Trophoblast cell (in vitro differentiated cells and primary cell): ENCODE results near the gene UCHL3.

Experiments used
- DNase-seq, 2 donors: peaks; one replicate each; pipeline ENCODE4 v3.0.0-alpha.2; 2016
- H2AFZ ChIP-seq: 2 replicates; pipeline ENCODE4 v1.6.1; 2013; ENCODE audit warnings: low read length, moderate library complexity, mild to moderate bottlenecking; ENCODE audit not compliant: insufficient read depth, poor library complexity
- H2AK5ac ChIP-seq: 2 replicates; pipeline ENCODE4 v1.6.1; 2013; ENCODE audit warnings: mild to moderate bottlenecking, low read length
- H2BK120ac ChIP-seq: 2 replicates; pipeline ENCODE4 v1.6.1; 2013; ENCODE audit warnings: low read length, mild to moderate bottlenecking, moderate library complexity; ENCODE audit not compliant: insufficient read depth, poor library complexity
- H2BK12ac ChIP-seq: 2 replicates; pipeline ENCODE4 v1.6.1; 2013; ENCODE audit warnings: mild to moderate bottlenecking, low read length, moderate library complexity
- H2BK5ac ChIP-seq: 2 replicates; pipeline ENCODE4 v1.6.1; 2013; ENCODE audit warnings: low read length, low read depth, moderate library complexity, mild to moderate bottlenecking; ENCODE audit not compliant: poor library complexity
- H3K14ac ChIP-seq: 2 replicates; pipeline ENCODE4 v1.6.1; 2013; ENCODE audit warnings: mild to moderate bottlenecking, low read length
- H3K18ac ChIP-seq: 2 replicates; pipeline ENCODE4 v1.6.1; 2013; ENCODE audit warnings: mild to moderate bottlenecking, low read length
- H3K23ac ChIP-seq: 2 replicates; pipeline ENCODE4 v1.6.1; 2013; ENCODE audit warnings: low read length
- H3K27ac ChIP-seq: 2 replicates; pipeline ENCODE4 v1.5.1; 2013; ENCODE audit warnings: low read depth, mild to moderate bottlenecking, inconsistent platforms, low read length, moderate library complexity
- H3K27me3 ChIP-seq: 2 replicates; pipeline ENCODE4 v1.6.1; 2013; ENCODE audit warnings: inconsistent platforms, mild to moderate bottlenecking, low read length, moderate library complexity; ENCODE audit not compliant: insufficient read depth
- H3K36me3 ChIP-seq, 2 experiments: 1 replicate in 1 of 2; 2 replicates in 1 of 2; pipeline ENCODE4 v1.6.1; 2013; ENCODE audit warnings: low read length in 2 of 2, mild to moderate bottlenecking in 2 of 2, moderate library complexity in 1 of 2; ENCODE audit not compliant: insufficient read depth in 2 of 2, control insufficient read depth in 1 of 2
- H3K4ac ChIP-seq: 2 replicates; pipeline ENCODE4 v1.6.1; 2013; ENCODE audit warnings: low read depth, mild to moderate bottlenecking, low read length, moderate library complexity
- H3K4me1 ChIP-seq, 2 experiments: 1 replicate in 1 of 2; 2 replicates in 1 of 2; pipeline ENCODE4 v1.6.1; 2013; ENCODE audit warnings: low read length in 2 of 2, mild to moderate bottlenecking in 2 of 2, moderate library complexity in 1 of 2; ENCODE audit not compliant: insufficient read depth in 2 of 2, control insufficient read depth in 1 of 2
- H3K4me2 ChIP-seq: 2 replicates; pipeline ENCODE4 v1.6.1; 2013; ENCODE audit warnings: inconsistent platforms, mild to moderate bottlenecking, low read length, moderate library complexity
- H3K4me3 ChIP-seq: 2 replicates; pipeline ENCODE4 v1.5.1; 2013; ENCODE audit warnings: mild to moderate bottlenecking, low read depth, low read length, inconsistent platforms
- H3K79me1 ChIP-seq: one replicate; pipeline ENCODE4 v1.6.1; 2013; ENCODE audit warnings: low read length
- H3K79me2 ChIP-seq: 2 replicates; pipeline ENCODE4 v1.6.1; 2013; ENCODE audit warnings: low read length, mild to moderate bottlenecking; ENCODE audit not compliant: control insufficient read depth, insufficient read depth, poor library complexity
- H3K9ac ChIP-seq: 2 replicates; pipeline ENCODE4 v1.6.1; 2013; ENCODE audit warnings: mild to moderate bottlenecking, low read length
- H3K9me3 ChIP-seq: 2 replicates; pipeline ENCODE4 v1.6.1; 2013; ENCODE audit warnings: low read depth, mild to moderate bottlenecking, control low read depth, inconsistent platforms, low read length; ENCODE audit not compliant: insufficient read depth
- H4K12ac ChIP-seq: 2 replicates; pipeline ENCODE4 v1.6.1; 2013; ENCODE audit warnings: low read depth, mild to moderate bottlenecking, low read length, moderate library complexity
- H4K8ac ChIP-seq: 2 replicates; pipeline ENCODE4 v1.6.1; 2013; ENCODE audit warnings: low read depth, mild to moderate bottlenecking, low read length, moderate library complexity
- H4K91ac ChIP-seq: one replicate; pipeline ENCODE4 v1.6.1; 2013; ENCODE audit warnings: low read depth, mild to moderate bottlenecking, low read length, moderate library complexity
- WGBS: extraction: QIAGEN DNeasy Blood & Tissue Kit; methylation state at CpG from one replicate; pipeline ENCODE4 v1.1.7; 2013; ENCODE audit warnings: missing lambda C conversion rate; ENCODE audit not compliant: insufficient read length, insufficient coverage; ENCODE audit errors: extremely low coverage; 5-methylcytosine and 5-hydroxymethylcytosine counted together

The UCHL3 gene

DNA sequence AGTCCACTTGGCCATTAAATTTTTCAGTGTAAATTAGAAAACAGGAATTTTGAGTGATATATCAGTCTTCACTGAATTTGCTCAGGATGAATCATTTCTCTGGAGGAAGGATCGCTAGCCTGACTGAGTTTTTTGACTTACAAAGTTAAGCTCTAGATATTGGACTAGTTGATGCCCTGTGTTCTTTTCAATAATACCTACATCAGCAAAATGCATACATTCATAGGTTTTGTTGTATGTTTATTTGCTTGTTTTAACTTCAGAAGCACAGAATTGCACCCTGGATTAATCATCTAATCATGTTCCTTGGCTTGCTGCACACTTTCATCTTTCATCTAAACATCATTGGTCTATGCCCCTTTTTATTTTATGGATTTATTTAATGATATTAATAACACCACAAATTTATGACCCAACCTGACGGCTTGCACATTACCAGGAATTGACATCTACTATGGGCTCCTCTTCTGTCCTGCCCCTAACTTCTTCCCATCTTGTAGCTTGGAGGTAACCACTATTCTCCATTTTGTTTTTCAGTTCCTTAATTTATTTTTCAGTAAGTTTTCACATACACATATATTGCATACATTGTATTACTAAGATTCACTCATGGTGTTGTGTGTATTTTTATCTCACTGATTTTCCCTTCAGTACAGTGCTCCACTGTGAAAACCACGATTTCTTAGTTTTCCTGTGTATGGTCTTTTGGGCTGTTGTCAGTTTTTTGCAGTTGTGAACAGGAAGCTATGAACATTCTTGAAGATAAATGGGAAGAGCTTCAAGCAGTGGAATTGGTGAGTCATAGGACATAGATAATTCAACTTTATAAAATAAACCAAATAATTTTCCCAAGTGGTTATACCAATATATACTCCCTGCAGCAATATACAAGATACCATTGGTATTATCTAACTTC is 35.3 kb upstream of the UCHL3 start:
- Histone ChIP-seq H3K36me3 (no peaks in the 10 kb centered on the region), H2BK120ac (no peak overlapping the region), H3K9me3 (peaks cover 2% of the 10 kb centered on the region), H4K91ac (no peak overlapping the region), H3K79me2 (no peaks in the 10 kb centered on the region), H3K27ac (no peak overlapping the region), H3K14ac (no peak overlapping the region), H4K8ac (no peak overlapping the region), H3K4me2 (no peak overlapping the region), H3K27me3 (no peaks in the 10 kb centered on the region), H3K4me1 (no peaks in the 10 kb centered on the region), H2BK5ac (no peak overlapping the region), H2AK5ac (no peak overlapping the region), H3K23ac (no peak overlapping the region), H2BK12ac (no peak overlapping the region), H3K9ac (no peak overlapping the region), H3K79me1 (no peaks in the 10 kb centered on the region), H2AFZ (no peak overlapping the region), H3K18ac (no peak overlapping the region), H3K4ac (no peak overlapping the region), H4K12ac (no peak overlapping the region), H3K4me3 (no peak overlapping the region)
- no CpG with 5 or more reads among the region's 3 CpGs for WGBS
- no peak for DNase-seq

DNA sequence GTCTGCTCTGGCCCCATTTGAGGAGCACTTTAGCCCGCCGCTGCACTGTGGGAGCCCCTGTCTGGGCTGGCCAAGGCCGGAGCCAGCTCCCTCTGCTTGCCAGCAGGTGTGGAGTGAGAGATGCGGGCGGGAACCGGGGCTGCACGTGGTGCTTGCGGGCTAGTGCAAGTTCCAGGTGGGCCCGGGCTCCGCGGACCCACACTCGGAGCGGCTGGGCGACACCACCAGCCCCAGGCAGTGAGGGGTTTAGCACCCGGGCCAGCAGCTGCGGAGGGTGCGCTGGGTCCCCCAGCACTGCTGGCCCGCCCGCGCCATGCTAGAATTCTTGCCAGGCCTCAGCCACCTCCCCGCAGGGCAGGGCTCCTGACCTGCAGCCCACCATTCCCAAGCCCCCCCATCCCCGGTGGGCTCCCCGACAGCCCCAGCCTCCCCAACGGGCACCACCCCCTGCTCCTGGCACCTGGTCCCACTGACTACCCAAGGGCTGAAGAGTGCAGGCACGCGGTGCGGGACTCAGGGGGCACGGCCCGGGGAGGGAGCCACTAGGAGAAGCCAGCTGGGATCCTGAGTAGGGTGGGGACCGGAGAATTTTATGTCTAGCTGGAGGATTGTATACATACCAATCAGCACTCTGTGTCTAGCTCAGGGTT is 31.0 kb upstream of the UCHL3 start:
- H3K14ac ChIP-seq = no peak overlapping the region
- H3K18ac ChIP-seq = no peak overlapping the region
- no peaks in the 10 kb centered on the region for H3K79me2 ChIP-seq
- H3K36me3 ChIP-seq = no peaks in the 10 kb centered on the region
- H3K4me1 ChIP-seq = no peaks in the 10 kb centered on the region
- H2BK5ac ChIP-seq = no peak overlapping the region
- no peak overlapping the region for H3K23ac ChIP-seq
- no peaks in the 10 kb centered on the region for H3K27me3 ChIP-seq
- no peak overlapping the region for H2BK12ac ChIP-seq
- DNase-seq = no peak
- WGBS = no CpG with 5 or more reads among the region's 30 CpGs
- H3K4ac ChIP-seq = no peak overlapping the region
- H2AK5ac ChIP-seq = no peak overlapping the region
- H3K9me3 ChIP-seq = peaks cover 4% of the 10 kb centered on the region
- no peak overlapping the region for H3K4me2 ChIP-seq
- H4K91ac ChIP-seq = no peak overlapping the region
- no peaks in the 10 kb centered on the region for H3K79me1 ChIP-seq
- H3K4me3 ChIP-seq = no peak overlapping the region
- no peak overlapping the region for H3K27ac ChIP-seq
- H2BK120ac ChIP-seq = no peak overlapping the region
- H3K9ac ChIP-seq = no peak overlapping the region
- H4K12ac ChIP-seq = no peak overlapping the region
- H2AFZ ChIP-seq = no peak overlapping the region
- no peak overlapping the region for H4K8ac ChIP-seq

DNA sequence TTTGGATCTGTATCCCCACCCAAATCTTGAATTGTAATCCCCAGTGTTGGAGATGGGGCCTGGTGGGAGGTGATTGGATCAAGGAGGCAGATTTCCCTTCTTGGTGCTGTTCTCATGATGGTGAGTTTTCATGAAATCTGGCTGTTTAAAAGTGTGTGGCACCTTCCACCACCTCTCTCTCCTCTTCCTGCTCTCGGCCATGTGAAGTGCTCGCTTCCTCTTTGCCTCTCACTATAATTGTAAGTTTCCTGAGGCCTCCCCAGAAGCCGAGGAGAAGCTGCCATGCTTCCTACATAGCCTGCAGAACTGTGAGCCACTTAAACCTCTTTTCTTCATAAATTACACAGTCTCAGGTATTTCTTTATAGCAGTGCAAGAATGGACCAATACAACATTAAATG is 27.6 kb upstream of the UCHL3 start:
- H2BK120ac ChIP-seq = no peak overlapping the region
- no peak overlapping the region for H2AK5ac ChIP-seq
- no peak overlapping the region for H3K4me2 ChIP-seq
- H2AFZ ChIP-seq = no peak overlapping the region
- no peak for DNase-seq
- peaks cover 4% of the 10 kb centered on the region for H3K9me3 ChIP-seq
- H3K79me1 ChIP-seq = no peaks in the 10 kb centered on the region
- H3K36me3 ChIP-seq = peaks cover 0 to 3% of the 10 kb centered on the region in 2 experiments
- H3K27ac ChIP-seq = no peak overlapping the region
- no peaks in the 10 kb centered on the region for H3K79me2 ChIP-seq
- no peak overlapping the region for H4K12ac ChIP-seq
- H4K91ac ChIP-seq = no peak overlapping the region
- H3K14ac ChIP-seq = no peak overlapping the region
- no peak overlapping the region for H2BK12ac ChIP-seq
- H3K18ac ChIP-seq = no peak overlapping the region
- H3K9ac ChIP-seq = no peak overlapping the region
- H3K27me3 ChIP-seq = no peaks in the 10 kb centered on the region
- H3K4ac ChIP-seq = no peak overlapping the region
- WGBS = no CpG with 5 or more reads among the region's 3 CpGs
- no peaks in the 10 kb centered on the region for H3K4me1 ChIP-seq
- no peak overlapping the region for H2BK5ac ChIP-seq
- H3K4me3 ChIP-seq = no peak overlapping the region
- H4K8ac ChIP-seq = no peak overlapping the region
- no peak overlapping the region for H3K23ac ChIP-seq

DNA sequence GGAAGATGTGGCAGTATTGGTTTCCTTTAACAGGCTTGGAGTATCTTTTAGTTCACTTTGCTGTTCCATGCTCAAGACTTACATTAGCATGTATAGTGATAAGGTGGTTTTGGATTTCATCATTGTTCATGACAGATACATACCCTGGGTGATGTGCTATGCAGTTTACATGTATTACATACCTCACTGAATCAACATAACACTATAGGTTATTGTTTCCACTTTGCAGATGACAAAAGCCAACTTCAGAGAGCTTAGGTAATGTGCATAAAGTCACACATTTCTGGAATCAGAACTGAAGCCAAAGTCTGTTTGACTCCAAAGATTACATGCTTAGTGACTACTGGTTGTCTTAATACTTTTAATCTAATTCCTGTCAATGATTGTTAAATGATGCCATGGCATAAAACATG is 19.0 kb upstream of the UCHL3 start:
- H3K27me3 ChIP-seq = no peaks in the 10 kb centered on the region
- no peak overlapping the region for H3K23ac ChIP-seq
- H4K12ac ChIP-seq = no peak overlapping the region
- H3K18ac ChIP-seq = no peak overlapping the region
- H3K9me3 ChIP-seq = no peaks in the 10 kb centered on the region
- H3K36me3 ChIP-seq = peaks cover 7% of the 10 kb centered on the region in 2 experiments
- no peak overlapping the region for H4K91ac ChIP-seq
- no peak overlapping the region for H3K9ac ChIP-seq
- H2AK5ac ChIP-seq = no peak overlapping the region
- no peaks in the 10 kb centered on the region for H3K79me1 ChIP-seq
- H3K4ac ChIP-seq = no peak overlapping the region
- H2BK5ac ChIP-seq = no peak overlapping the region
- H3K4me1 ChIP-seq = no peaks in the 10 kb centered on the region
- no peak for DNase-seq
- no peak overlapping the region for H3K27ac ChIP-seq
- H3K4me3 ChIP-seq = no peak overlapping the region
- H2BK120ac ChIP-seq = no peak overlapping the region
- H2BK12ac ChIP-seq = no peak overlapping the region
- H4K8ac ChIP-seq = no peak overlapping the region
- H3K14ac ChIP-seq = no peak overlapping the region
- H3K79me2 ChIP-seq = no peaks in the 10 kb centered on the region
- no peak overlapping the region for H2AFZ ChIP-seq
- H3K4me2 ChIP-seq = no peak overlapping the region
